GM19023 (cell line): ENCODE measurements around the gene OSBPL6.
"Not testable (repeated sequence)": the region's sequence is repeated elsewhere in the genome, so short reads cannot be mapped to it uniquely, and the experiment has no call there.

ENCODE experiments used
- ATAC-seq: cut with Tn5 transposase; IDR thresholded peaks from one replicate; pipeline ENCODE4 v1.9.1; 2021; ENCODE audit warnings: mild to moderate bottlenecking, moderate library complexity; ENCODE audit not compliant: unreplicated experiment

OSBPL6 gene

GRCh38 chr2:178197791-178198190 lies 3.5 kb downstream of the OSBPL6 start:
- no peak for ATAC-seq

GRCh38 chr2:178198441-178198840 lies 4.1 kb downstream of the OSBPL6 start:
- not testable (repeated sequence) for ATAC-seq

- ATAC-seq, result no peak
Measured at GRCh38 chr2:178199334-178199733, 5.0 kb downstream of the OSBPL6 start.

- no peak for ATAC-seq
Measured at GRCh38 chr2:178200331-178200730, 6.0 kb downstream of the OSBPL6 start.

GRCh38 chr2:178202927-178203326 lies 8.6 kb downstream of the OSBPL6 start:
- ATAC-seq, result no peak

- ATAC-seq, result no peak
Measured at GRCh38 chr2:178204977-178205376, 10.7 kb downstream of the OSBPL6 start.

GRCh38 chr2:178205853-178206521 lies 11.7 kb downstream of the OSBPL6 start:
- no peak for ATAC-seq

GRCh38 chr2:178208336-178208735 lies 14.0 kb downstream of the OSBPL6 start:
- ATAC-seq, result no peak

- no peak for ATAC-seq
Measured at GRCh38 chr2:178208817-178209216, 14.5 kb downstream of the OSBPL6 start.

- ATAC-seq, result no peak
Measured at GRCh38 chr2:178211460-178211859, 17.1 kb downstream of the OSBPL6 start.

GRCh38 chr2:178211943-178212342 lies 17.6 kb downstream of the OSBPL6 start:
- ATAC-seq, result no peak

GRCh38 chr2:178213991-178214390 lies 19.7 kb downstream of the OSBPL6 start:
- no peak for ATAC-seq

- no peak for ATAC-seq
Measured at GRCh38 chr2:178219247-178219646, 24.9 kb downstream of the OSBPL6 start.

GRCh38 chr2:178220814-178221213 lies 26.5 kb downstream of the OSBPL6 start:
- no peak for ATAC-seq

- ATAC-seq, result no peak
Measured at GRCh38 chr2:178221556-178221955, 27.2 kb downstream of the OSBPL6 start.

GRCh38 chr2:178223806-178224205 lies 29.5 kb downstream of the OSBPL6 start:
- ATAC-seq, result no peak

GRCh38 chr2:178225006-178225805 lies 30.9 kb downstream of the OSBPL6 start:
- ATAC-seq, result no peak

GRCh38 chr2:178227187-178227586 lies 32.9 kb downstream of the OSBPL6 start:
- ATAC-seq, result no peak

GRCh38 chr2:178229927-178230326 lies 35.6 kb downstream of the OSBPL6 start:
- no peak for ATAC-seq

- no peak for ATAC-seq
Measured at GRCh38 chr2:178230396-178230795, 36.1 kb downstream of the OSBPL6 start.

- no peak for ATAC-seq
Measured at GRCh38 chr2:178233428-178233827, 39.1 kb downstream of the OSBPL6 start.

GRCh38 chr2:178234648-178235047 lies 40.3 kb downstream of the OSBPL6 start:
- no peak for ATAC-seq
